CD8-positive, alpha-beta memory T cell (primary cell): ENCODE data around the gene SPIN2A. TPM values are rescaled to one million over a fixed set of nuclear protein-coding genes. Genes with fewer than 3 reads are reported as not detected.

ENCODE experiments used
- polyA plus RNA-seq: library from polyadenylated mRNA; unstranded; fragments of 300-500 nt; fragmentation: Illumina TruSeq; gene quantifications from one replicate; pipeline ENCODE4 v1.2.3, GENCODE V29; 2021
- total RNA-seq, 2 experiments: library from RNA; stranded (reverse); gene quantifications; one replicate each; pipeline ENCODE4 v1.2.3, GENCODE V29; 2021

Gene SPIN2A
- total and polyA plus RNA-seq, 3 experiments from 2014 or later = 0.13 to 0.47 (median 0.18) TPM

Other genes with a start within 250 kb of the SPIN2A start
- 1 to 10 TPM; 5.6 to 7.1 TPM for gene SPIN3, start 141.9 kb downstream of the SPIN2A start, total RNA-seq
- gene SPIN3, start 141.9 kb downstream of the SPIN2A start, polyA plus RNA-seq = 3.2 TPM
- gene SPIN2B, start 15.8 kb downstream of the SPIN2A start, total RNA-seq = 1 to 10 TPM; 7.8 to 8.4 TPM
- 20.5 TPM for gene SPIN2B, start 15.8 kb downstream of the SPIN2A start, polyA plus RNA-seq
- 1 to 10 TPM; 2.0 to 2.4 TPM for gene FAAH2, start 149.3 kb upstream of the SPIN2A start, total RNA-seq
- gene FAAH2, start 149.3 kb upstream of the SPIN2A start, polyA plus RNA-seq = 6.6 TPM